Esophagus squamous epithelium (tissue), 4 donors: ENCODE data around the gene CDON.

Experiments used
- CTCF ChIP-seq, 6 experiments: fragments of 450-650 bp in 4 of 6; fragments of 200-600 bp in 2 of 6; sonication (generic) in 2 of 6; IDR thresholded peaks; one replicate each; pipeline ENCODE4 v1.5.1; 2016 to 2019; ENCODE audit warnings: antibody characterized with exemption in 6 of 6, mild to moderate bottlenecking in 4 of 6, moderate library complexity in 4 of 6
- POLR2A ChIP-seq, 4 donors: fragments of 450-650 bp; IDR thresholded peaks; one replicate each; pipeline ENCODE4 v1.6.1; 2017; ENCODE audit warnings: antibody characterized with exemption in 4 of 4, mild to moderate bottlenecking in 4 of 4, moderate library complexity in 3 of 4

GRCh38 chr11:126039485-126040271, 23.0 kb downstream of the CDON start:
- TF ChIP-seq POLR2A (IDR thresholded peaks at IDR 0.05) (no peak), CTCF (IDR thresholded peaks at IDR 0.05) (no peak)
